KBM-7 (cell line): Measurements from ENCODE around the gene MATK.

Experiments
- DNase-seq: peaks from one replicate; pipeline ENCODE4 v3.0.0-alpha.2; 2015
- in situ Hi-C: fragments of 300-500 bp; cut with MboI; formaldehyde crosslinking; loops from 2 replicates; pipeline ENCODE4 v1.14.3; 2020; ENCODE audit warnings: low sequenced_read_pairs, low pct_unique_long_range_greater_than_20kb, mixed read lengths

The MATK gene

GRCh38 chr19:3785938-3786824 is at the start of gene MATK:
Gene MATK (minus strand): TSS chr19:3786381. CDS start chr19:3785135, 1,246 bp downstream.
- in situ Hi-C loops, result no loop called here
- peak; percentile 74 for DNase-seq

GRCh38 chr19:3835055-3835435 is 48.9 kb upstream of the MATK start:
- DNase-seq, result no peak

GRCh38 chr19:3834349-3835054 is 48.3 kb upstream of the MATK start:
- DNase-seq, result no peak
- in situ Hi-C loops, result no loop called here

More at GRCh38 chr19:3835055-3835435, 48.9 kb upstream of the MATK start:
- in situ Hi-C loops, result no loop called here

GRCh38 chr19:3833578-3834348 is 47.6 kb upstream of the MATK start:
- in situ Hi-C loops, result no loop called here
- DNase-seq, result no peak

GRCh38 chr19:3832001-3832400 is 45.8 kb upstream of the MATK start:
- in situ Hi-C loops, result no loop called here
- no peak for DNase-seq

GRCh38 chr19:3831601-3832000 is 45.4 kb upstream of the MATK start:
- DNase-seq, result no peak
- in situ Hi-C loops, result no loop called here

GRCh38 chr19:3830621-3831589 is 44.7 kb upstream of the MATK start:
- in situ Hi-C loops, result no loop called here
- no peak for DNase-seq

- DNase-seq, result no peak
- in situ Hi-C loops, result no loop called here
These were observed 41.1 kb upstream of the MATK start for GRCh38 chr19:3827306-3827705.

- in situ Hi-C loops, result no loop called here
- DNase-seq, result no peak
These were observed 40.0 kb upstream of the MATK start for GRCh38 chr19:3826163-3826562.

- DNase-seq, result no peak
These were observed 39.2 kb upstream of the MATK start for GRCh38 chr19:3825286-3825956.

GRCh38 chr19:3823350-3823713 is 37.2 kb upstream of the MATK start:
- DNase-seq, result no peak
- in situ Hi-C loops, result no loop called here

More at GRCh38 chr19:3825286-3825956, 39.2 kb upstream of the MATK start:
- in situ Hi-C loops, result no loop called here

- in situ Hi-C loops, result no loop called here
- no peak for DNase-seq
These were observed 36.6 kb upstream of the MATK start for GRCh38 chr19:3822683-3823349.

GRCh38 chr19:3821857-3822364 is 35.7 kb upstream of the MATK start:
- in situ Hi-C loops, result no loop called here
- DNase-seq, result peak; percentile 90

- DNase-seq, result no peak
- in situ Hi-C loops, result no loop called here
These were observed 35.0 kb upstream of the MATK start for GRCh38 chr19:3821156-3821555.

- in situ Hi-C loops, result no loop called here
- DNase-seq, result no peak
These were observed 33.8 kb upstream of the MATK start for GRCh38 chr19:3819989-3820388.

- DNase-seq, result no peak
- in situ Hi-C loops, result no loop called here
These were observed 32.7 kb upstream of the MATK start for GRCh38 chr19:3818918-3819317.

- DNase-seq, result peak; percentile 52
- in situ Hi-C loops, result no loop called here
These were observed 32.3 kb upstream of the MATK start for GRCh38 chr19:3818466-3818865.
